Measurements from ENCODE around the gene KCNK6. TPM values are rescaled to one million over a fixed set of nuclear protein-coding genes. Genes with fewer than 3 reads are reported as not detected.

Gene KCNK6
- total and polyA plus RNA-seq, 2 experiments from 2014 or later, result 9.0 to 14.6 TPM

DNA sequence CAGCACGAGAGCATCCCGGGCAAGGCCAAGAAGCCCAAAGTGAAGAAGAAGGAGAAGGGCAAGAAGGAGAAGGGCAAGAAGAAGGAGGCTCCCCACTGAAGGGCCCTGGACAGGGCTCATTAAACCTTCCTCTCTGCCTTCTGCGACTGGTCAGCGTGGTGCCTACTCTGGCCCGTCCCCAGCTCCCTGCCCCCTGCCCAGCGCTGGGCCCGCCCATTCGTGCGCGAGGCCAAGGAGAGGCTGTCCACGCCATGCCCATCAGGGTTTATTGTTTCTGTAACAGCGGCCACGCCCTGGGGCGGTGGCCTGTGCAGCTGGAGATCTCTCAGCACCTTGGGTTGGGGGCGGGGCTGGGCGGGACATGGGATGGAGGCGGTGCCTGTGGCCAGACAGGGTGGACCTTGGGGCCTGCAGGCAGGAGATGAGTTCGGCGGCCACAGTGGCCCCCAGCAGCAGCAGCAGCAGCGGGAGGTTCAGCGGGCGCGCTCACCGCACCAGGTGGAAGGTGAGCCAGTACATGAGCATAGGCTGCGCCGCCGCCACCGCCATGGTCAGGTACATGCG lies 14.7 kb upstream of the KCNK6 start:
- H3K27ac ChIP-seq (ENCODE audit: low read depth), result peak overlapping the region; percentile 88
- peak overlapping the region; percentile 75 for H3K4me3 Mint-ChIP-seq
- H3K4me3 ChIP-seq, result peak overlapping the region; percentile 87

GRCh38 chr19:38306236-38306635 lies 13.4 kb upstream of the KCNK6 start:
- H3K27ac Mint-ChIP-seq, result no peak overlapping the region
- no peak for TF ChIP-seq EZH2phosphoT487 (IDR thresholded peaks at IDR 0.05; ENCODE audit: unreplicated experiment)
- no peak for TF ChIP-seq ZNF114 (CRISPR knock-in tag; IDR thresholded peaks at IDR 0.05)
- no peak for TF ChIP-seq NANOG (IDR thresholded peaks at IDR 0.05; ENCODE audit: borderline replicate concordance)
- TF ChIP-seq, protein P1, sequence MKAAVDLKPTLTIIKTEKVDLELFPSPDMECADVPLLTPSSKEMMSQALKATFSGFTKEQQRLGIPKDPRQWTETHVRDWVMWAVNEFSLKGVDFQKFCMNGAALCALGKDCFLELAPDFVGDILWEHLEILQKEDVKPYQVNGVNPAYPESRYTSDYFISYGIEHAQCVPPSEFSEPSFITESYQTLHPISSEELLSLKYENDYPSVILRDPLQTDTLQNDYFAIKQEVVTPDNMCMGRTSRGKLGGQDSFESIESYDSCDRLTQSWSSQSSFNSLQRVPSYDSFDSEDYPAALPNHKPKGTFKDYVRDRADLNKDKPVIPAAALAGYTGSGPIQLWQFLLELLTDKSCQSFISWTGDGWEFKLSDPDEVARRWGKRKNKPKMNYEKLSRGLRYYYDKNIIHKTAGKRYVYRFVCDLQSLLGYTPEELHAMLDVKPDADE (IDR thresholded peaks at IDR 0.05), result no peak

More for the DNA sequence above, 14.7 kb upstream of the KCNK6 start:
- Mint-ChIP-seq H3K27me3 (ENCODE audit: insufficient read depth, low read depth, poor library complexity) (peaks cover 29% of the 10 kb centered on the region), H3K4me1 (peaks cover 6% of the 10 kb centered on the region; the same call in 2 of the 3 replicates), H3K36me3 (ENCODE audit: low read depth) (peaks cover 3% of the 10 kb centered on the region; the same call in 2 of the 3 replicates), H3K9me3 (no peaks in the 10 kb centered on the region; the same call in 1 of the 3 replicates), H3K27ac (no peak overlapping the region)
- peak overlapping the region; percentile 98 for H3K4me2 ChIP-seq
- no peaks in the 10 kb centered on the region for H3K79me2 ChIP-seq (replicated peaks; ENCODE audit: insufficient read depth)
- no peaks in the 10 kb centered on the region; the same call in 1 of the 2 replicates for H4K20me1 ChIP-seq (replicated peaks; ENCODE audit: insufficient read depth)
- ATAC-seq, result peak; percentile 83
- no peaks in the 10 kb centered on the region; the same call in 1 of the 2 replicates for H3K27me3 ChIP-seq (ENCODE audit: insufficient read depth)
- H2AFZ ChIP-seq, result peak overlapping the region; percentile 69
- peaks cover 13% of the 10 kb centered on the region; the same call in 1 of the 2 replicates for H3F3A ChIP-seq (replicated peaks; ENCODE audit: low read depth)
- peak; percentile 98 for DNase-seq (ENCODE audit: low spot score)
- H3K4me1 ChIP-seq (ENCODE audit: insufficient read depth), result peaks cover 17% of the 10 kb centered on the region
- H3K9me2 ChIP-seq (ENCODE audit: insufficient read depth), result no peaks in the 10 kb centered on the region
- no peak for TF ChIP-seq CTCF (conservative IDR thresholded peaks at IDR 0.05; ENCODE audit: low read depth in 2 of 2)
- peak; percentile 88 for TF ChIP-seq POLR2AphosphoS5 (IDR thresholded peaks at IDR 0.05; ENCODE audit: low read depth)
- 0 out of 2 replicates have a peak, but pooled peaks cover 3% of the 10 kb centered on the region for H3K36me3 ChIP-seq (ENCODE audit: insufficient read depth)

More at GRCh38 chr19:38306236-38306635, 13.4 kb upstream of the KCNK6 start:
- Histone ChIP-seq H3K4me2 (no peak overlapping the region), H3K9me2 (ENCODE audit: insufficient read depth) (no peaks in the 10 kb centered on the region), H2AFZ (no peak overlapping the region), H3K4me1 (ENCODE audit: insufficient read depth) (peaks cover 14% of the 10 kb centered on the region), H4K20me1 (replicated peaks; ENCODE audit: insufficient read depth) (no peaks in the 10 kb centered on the region; the same call in 1 of the 2 replicates), H3K27ac (ENCODE audit: low read depth) (no peak overlapping the region), H3K36me3 (ENCODE audit: insufficient read depth) (0 out of 2 replicates have a peak, but pooled peaks cover 3% of the 10 kb centered on the region), H3K4me3 (no peak overlapping the region), H3K79me2 (replicated peaks; ENCODE audit: insufficient read depth) (0 out of 2 replicates have a peak, but pooled peaks cover 4% of the 10 kb centered on the region), H3K27me3 (ENCODE audit: insufficient read depth) (no peaks in the 10 kb centered on the region; the same call in 1 of the 2 replicates), H3F3A (replicated peaks; ENCODE audit: low read depth) (peaks cover 13% of the 10 kb centered on the region; the same call in 1 of the 2 replicates)
- H3K36me3 Mint-ChIP-seq (ENCODE audit: low read depth), result peaks cover 6% of the 10 kb centered on the region; the same call in 2 of the 3 replicates
- DNase-seq (ENCODE audit: low spot score) (no peak), ATAC-seq (no peak)
- H3K9me3 Mint-ChIP-seq, result no peaks in the 10 kb centered on the region; the same call in 1 of the 3 replicates
- H3K4me1 Mint-ChIP-seq, result no peaks in the 10 kb centered on the region; the same call in 2 of the 3 replicates
- H3K27me3 Mint-ChIP-seq (ENCODE audit: insufficient read depth, low read depth, poor library complexity), result peaks cover 24% of the 10 kb centered on the region
- H3K4me3 Mint-ChIP-seq, result no peak overlapping the region

Measured in GM23338 (cell line).